ENCODE data around the gene RALGAPA2.

The RALGAPA2 gene

GRCh38 chr20:20741087-20742045, 28.9 kb upstream of the RALGAPA2 start:
- Histone ChIP-seq H3K9ac (ENCODE audit: low read depth, low read length) (no peak overlapping the region), H3K4me2 (ENCODE audit: low read length) (no peak overlapping the region), H3K36me3 (ENCODE audit: insufficient read depth, low read length) (no peaks in the 10 kb centered on the region), H3K9me3 (replicated peaks; ENCODE audit: low read length) (no peaks in the 10 kb centered on the region), H3K4me3 (ENCODE audit: low read length) (no peak overlapping the region), H3K4me1 (ENCODE audit: control insufficient read depth, insufficient read depth, low read length) (no peaks in the 10 kb centered on the region), H3K27me3 (ENCODE audit: control insufficient read depth, insufficient read depth, low read length) (peaks cover 16% of the 10 kb centered on the region)

GRCh38 chr20:20740541-20740940, 28.1 kb upstream of the RALGAPA2 start:
- peaks cover 21% of the 10 kb centered on the region for H3K27me3 ChIP-seq (ENCODE audit: control insufficient read depth, insufficient read depth, low read length)
- H3K36me3 ChIP-seq (ENCODE audit: insufficient read depth, low read length), result no peaks in the 10 kb centered on the region
- no peak overlapping the region for H3K4me2 ChIP-seq (ENCODE audit: low read length)
- H3K4me3 ChIP-seq (ENCODE audit: low read length), result no peak overlapping the region
- H3K9ac ChIP-seq (ENCODE audit: low read depth, low read length), result no peak overlapping the region
- H3K9me3 ChIP-seq (replicated peaks; ENCODE audit: low read length), result no peaks in the 10 kb centered on the region
- no peaks in the 10 kb centered on the region for H3K4me1 ChIP-seq (ENCODE audit: control insufficient read depth, insufficient read depth, low read length)

GRCh38 chr20:20737158-20737557, 24.7 kb upstream of the RALGAPA2 start:
- Histone ChIP-seq H3K9ac (ENCODE audit: low read depth, low read length) (no peak overlapping the region), H3K4me1 (ENCODE audit: control insufficient read depth, insufficient read depth, low read length) (no peaks in the 10 kb centered on the region), H3K36me3 (ENCODE audit: insufficient read depth, low read length) (no peaks in the 10 kb centered on the region), H3K9me3 (replicated peaks; ENCODE audit: low read length) (no peaks in the 10 kb centered on the region), H3K27me3 (ENCODE audit: control insufficient read depth, insufficient read depth, low read length) (peaks cover 18% of the 10 kb centered on the region), H3K4me3 (ENCODE audit: low read length) (no peak overlapping the region), H3K4me2 (ENCODE audit: low read length) (no peak overlapping the region)

GRCh38 chr20:20736303-20736702, 23.9 kb upstream of the RALGAPA2 start:
- H3K9ac ChIP-seq (ENCODE audit: low read depth, low read length), result no peak overlapping the region
- peaks cover 6% of the 10 kb centered on the region for H3K4me1 ChIP-seq (ENCODE audit: control insufficient read depth, insufficient read depth, low read length)
- peaks cover 18% of the 10 kb centered on the region for H3K27me3 ChIP-seq (ENCODE audit: control insufficient read depth, insufficient read depth, low read length)
- no peaks in the 10 kb centered on the region for H3K36me3 ChIP-seq (ENCODE audit: insufficient read depth, low read length)
- no peaks in the 10 kb centered on the region for H3K9me3 ChIP-seq (replicated peaks; ENCODE audit: low read length)
- no peak overlapping the region for H3K4me3 ChIP-seq (ENCODE audit: low read length)
- H3K4me2 ChIP-seq (ENCODE audit: low read length), result no peak overlapping the region

GRCh38 chr20:20734475-20734948, 22.1 kb upstream of the RALGAPA2 start:
- Histone ChIP-seq H3K4me2 (ENCODE audit: low read length) (no peak overlapping the region), H3K36me3 (ENCODE audit: insufficient read depth, low read length) (no peaks in the 10 kb centered on the region), H3K27me3 (ENCODE audit: control insufficient read depth, insufficient read depth, low read length) (peaks cover 11% of the 10 kb centered on the region), H3K4me3 (ENCODE audit: low read length) (no peak overlapping the region), H3K9me3 (replicated peaks; ENCODE audit: low read length) (no peaks in the 10 kb centered on the region), H3K4me1 (ENCODE audit: control insufficient read depth, insufficient read depth, low read length) (peaks cover 8% of the 10 kb centered on the region), H3K9ac (ENCODE audit: low read depth, low read length) (no peak overlapping the region)

- H3K9ac ChIP-seq (ENCODE audit: low read depth, low read length), result no peak overlapping the region
- H3K9me3 ChIP-seq (replicated peaks; ENCODE audit: low read length), result no peaks in the 10 kb centered on the region
- H3K4me3 ChIP-seq (ENCODE audit: low read length), result no peak overlapping the region
- H3K27me3 ChIP-seq (ENCODE audit: control insufficient read depth, insufficient read depth, low read length), result peaks cover 11% of the 10 kb centered on the region
- H3K4me2 ChIP-seq (ENCODE audit: low read length), result no peak overlapping the region
- H3K36me3 ChIP-seq (ENCODE audit: insufficient read depth, low read length), result no peaks in the 10 kb centered on the region
- H3K4me1 ChIP-seq (ENCODE audit: control insufficient read depth, insufficient read depth, low read length), result peaks cover 8% of the 10 kb centered on the region
Observed at GRCh38 chr20:20733943-20734342, 21.5 kb upstream of the RALGAPA2 start.

GRCh38 chr20:20732641-20733040, 20.2 kb upstream of the RALGAPA2 start:
- Histone ChIP-seq H3K9me3 (replicated peaks; ENCODE audit: low read length) (no peaks in the 10 kb centered on the region), H3K4me3 (ENCODE audit: low read length) (no peak overlapping the region), H3K36me3 (ENCODE audit: insufficient read depth, low read length) (no peaks in the 10 kb centered on the region), H3K4me2 (ENCODE audit: low read length) (no peak overlapping the region), H3K9ac (ENCODE audit: low read depth, low read length) (no peak overlapping the region), H3K4me1 (ENCODE audit: control insufficient read depth, insufficient read depth, low read length) (peaks cover 8% of the 10 kb centered on the region), H3K27me3 (ENCODE audit: control insufficient read depth, insufficient read depth, low read length) (peaks cover 11% of the 10 kb centered on the region)

GRCh38 chr20:20731945-20732296, 19.5 kb upstream of the RALGAPA2 start:
- peaks cover 8% of the 10 kb centered on the region for H3K4me1 ChIP-seq (ENCODE audit: control insufficient read depth, insufficient read depth, low read length)

GRCh38 chr20:20731000-20731944, 18.8 kb upstream of the RALGAPA2 start:
- Histone ChIP-seq H3K9ac (ENCODE audit: low read depth, low read length) (no peak overlapping the region), H3K36me3 (ENCODE audit: insufficient read depth, low read length) (no peaks in the 10 kb centered on the region), H3K9me3 (replicated peaks; ENCODE audit: low read length) (no peaks in the 10 kb centered on the region), H3K4me3 (ENCODE audit: low read length) (no peak overlapping the region), H3K4me1 (ENCODE audit: control insufficient read depth, insufficient read depth, low read length) (peaks cover 8% of the 10 kb centered on the region), H3K4me2 (ENCODE audit: low read length) (no peak overlapping the region), H3K27me3 (ENCODE audit: control insufficient read depth, insufficient read depth, low read length) (peaks cover 4% of the 10 kb centered on the region)

More at GRCh38 chr20:20731945-20732296, 19.5 kb upstream of the RALGAPA2 start:
- H3K9me3 ChIP-seq (replicated peaks; ENCODE audit: low read length), result no peaks in the 10 kb centered on the region
- H3K4me3 ChIP-seq (ENCODE audit: low read length), result no peak overlapping the region
- peaks cover 8% of the 10 kb centered on the region for H3K27me3 ChIP-seq (ENCODE audit: control insufficient read depth, insufficient read depth, low read length)
- no peak overlapping the region for H3K4me2 ChIP-seq (ENCODE audit: low read length)
- no peaks in the 10 kb centered on the region for H3K36me3 ChIP-seq (ENCODE audit: insufficient read depth, low read length)
- H3K9ac ChIP-seq (ENCODE audit: low read depth, low read length), result no peak overlapping the region

GRCh38 chr20:20729563-20729962, 17.1 kb upstream of the RALGAPA2 start:
- Histone ChIP-seq H3K27me3 (ENCODE audit: control insufficient read depth, insufficient read depth, low read length) (peaks cover 5% of the 10 kb centered on the region), H3K36me3 (ENCODE audit: insufficient read depth, low read length) (no peaks in the 10 kb centered on the region), H3K4me2 (ENCODE audit: low read length) (no peak overlapping the region), H3K4me1 (ENCODE audit: control insufficient read depth, insufficient read depth, low read length) (peaks cover 8% of the 10 kb centered on the region), H3K9me3 (replicated peaks; ENCODE audit: low read length) (no peaks in the 10 kb centered on the region), H3K4me3 (ENCODE audit: low read length) (no peak overlapping the region), H3K9ac (ENCODE audit: low read depth, low read length) (no peak overlapping the region)

GRCh38 chr20:20721489-20721888, 9.0 kb upstream of the RALGAPA2 start:
- H3K9me3 ChIP-seq (replicated peaks; ENCODE audit: low read length), result no peaks in the 10 kb centered on the region

More at GRCh38 chr20:20721489-20721888, 9.0 kb upstream of the RALGAPA2 start:
- H3K36me3 ChIP-seq (ENCODE audit: insufficient read depth, low read length), result no peaks in the 10 kb centered on the region
- H3K4me3 ChIP-seq (ENCODE audit: low read length), result no peak overlapping the region
- H3K4me1 ChIP-seq (ENCODE audit: control insufficient read depth, insufficient read depth, low read length), result no peaks in the 10 kb centered on the region
- no peak overlapping the region for H3K9ac ChIP-seq (ENCODE audit: low read depth, low read length)
- H3K4me2 ChIP-seq (ENCODE audit: low read length), result no peak overlapping the region
- peaks cover 5% of the 10 kb centered on the region for H3K27me3 ChIP-seq (ENCODE audit: control insufficient read depth, insufficient read depth, low read length)
